Tibial artery (tissue), 4 donors: ENCODE data around the gene FHL3.
"Not testable (repeated sequence)": the region's sequence is repeated elsewhere in the genome, so short reads cannot be mapped to it uniquely, and the experiment has no call there.

ENCODE experiments used
- DNase-seq, 2 donors: peaks; one replicate each; pipeline ENCODE4 v3.0.0-alpha.2; 2019
- H3K27ac ChIP-seq, 2 donors: fragments of 200-600 bp; sonication (generic) in 1 of 2; 1 replicate in 1 of 2; 2 replicates in 1 of 2; pipeline ENCODE4 v1.5.1; 2018 to 2019; ENCODE audit warnings: mild to moderate bottlenecking in 1 of 2
- H3K27me3 ChIP-seq, 2 donors: fragments of 200-600 bp; sonication (generic) in 1 of 2; one replicate each; pipeline versions ENCODE4 v1.5.1 to v1.6.0; 2016 to 2019
- H3K36me3 ChIP-seq, 3 donors: fragments of 200-600 bp; sonication (generic) in 2 of 3; one replicate each; pipeline ENCODE4 v1.5.1; 2016 to 2019; ENCODE audit warnings: mild to moderate bottlenecking in 2 of 3
- H3K4me1 ChIP-seq, 4 donors: fragments of 200-600 bp; sonication (generic) in 2 of 4; 1 replicate in 3 of 4; 2 replicates in 1 of 4; pipeline ENCODE4 v1.5.1; 2016 to 2019
- H3K4me3 ChIP-seq, 2 donors: fragments of 200-600 bp; sonication (generic) in 1 of 2; 1 replicate in 1 of 2; 2 replicates in 1 of 2; pipeline ENCODE4 v1.5.1; 2018 to 2019; ENCODE audit warnings: mild to moderate bottlenecking in 2 of 2
- H3K9me3 ChIP-seq, 3 donors: fragments of 200-600 bp; sonication (generic) in 1 of 3; one replicate each; pipeline ENCODE4 v1.5.1; 2016 to 2019
- intact Hi-C: fragments of 100-400 bp; cut with DNase I; formaldehyde crosslinking; loops from one replicate; pipeline ENCODE4 v1.15.0; 2023; ENCODE audit warnings: low total_unique reads
- TF ChIP-seq, protein P1 (sequence below), 2 experiments: fragments of 200-600 bp in 1 of 2; fragments of 450-650 bp in 1 of 2; IDR thresholded peaks; one replicate each; pipeline ENCODE4 v1.5.1; 2017 to 2019; ENCODE audit warnings: antibody characterized with exemption in 2 of 2, mild to moderate bottlenecking in 1 of 2, moderate library complexity in 1 of 2

FHL3 gene

DNA sequence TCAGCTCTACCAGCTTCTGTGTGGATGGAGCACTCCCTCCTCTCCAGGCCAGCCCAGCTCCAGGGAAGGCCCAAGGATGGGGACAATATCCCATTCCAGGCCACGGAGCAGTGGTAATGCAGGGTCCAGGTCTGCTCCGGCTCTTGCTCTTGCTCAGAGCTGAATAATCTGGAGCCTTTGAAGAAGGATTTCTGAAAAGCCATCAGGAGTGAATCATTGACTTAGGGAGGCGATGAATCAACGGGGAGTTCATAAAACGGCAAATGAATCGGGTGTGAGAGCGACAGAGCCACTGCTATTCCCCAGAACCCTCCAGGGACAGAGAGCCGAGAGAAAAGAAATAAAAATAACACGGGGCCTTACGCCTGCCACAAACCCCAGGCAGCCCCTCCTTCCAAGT, 33.5 kb upstream of the FHL3 start:
- H3K27ac ChIP-seq, result no peak overlapping the region
- H3K27me3 ChIP-seq, result peaks cover 7 to 86% of the 10 kb centered on the region in 2 donors
- no peaks in the 10 kb centered on the region for H3K36me3 ChIP-seq
- no peak overlapping the region for H3K4me3 ChIP-seq
- TF ChIP-seq, protein P1, sequence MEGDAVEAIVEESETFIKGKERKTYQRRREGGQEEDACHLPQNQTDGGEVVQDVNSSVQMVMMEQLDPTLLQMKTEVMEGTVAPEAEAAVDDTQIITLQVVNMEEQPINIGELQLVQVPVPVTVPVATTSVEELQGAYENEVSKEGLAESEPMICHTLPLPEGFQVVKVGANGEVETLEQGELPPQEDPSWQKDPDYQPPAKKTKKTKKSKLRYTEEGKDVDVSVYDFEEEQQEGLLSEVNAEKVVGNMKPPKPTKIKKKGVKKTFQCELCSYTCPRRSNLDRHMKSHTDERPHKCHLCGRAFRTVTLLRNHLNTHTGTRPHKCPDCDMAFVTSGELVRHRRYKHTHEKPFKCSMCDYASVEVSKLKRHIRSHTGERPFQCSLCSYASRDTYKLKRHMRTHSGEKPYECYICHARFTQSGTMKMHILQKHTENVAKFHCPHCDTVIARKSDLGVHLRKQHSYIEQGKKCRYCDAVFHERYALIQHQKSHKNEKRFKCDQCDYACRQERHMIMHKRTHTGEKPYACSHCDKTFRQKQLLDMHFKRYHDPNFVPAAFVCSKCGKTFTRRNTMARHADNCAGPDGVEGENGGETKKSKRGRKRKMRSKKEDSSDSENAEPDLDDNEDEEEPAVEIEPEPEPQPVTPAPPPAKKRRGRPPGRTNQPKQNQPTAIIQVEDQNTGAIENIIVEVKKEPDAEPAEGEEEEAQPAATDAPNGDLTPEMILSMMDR (IDR thresholded peaks at IDR 0.05), result no peak
- no peaks in the 10 kb centered on the region for H3K9me3 ChIP-seq
- DNase-seq, result no peak
- no peaks in the 10 kb centered on the region for H3K4me1 ChIP-seq
- intact Hi-C loops, result loop anchor here (10.0 kb wide), 1 partner anchor 776 kb away; no protein-coding TSS in a partner anchor

DNA sequence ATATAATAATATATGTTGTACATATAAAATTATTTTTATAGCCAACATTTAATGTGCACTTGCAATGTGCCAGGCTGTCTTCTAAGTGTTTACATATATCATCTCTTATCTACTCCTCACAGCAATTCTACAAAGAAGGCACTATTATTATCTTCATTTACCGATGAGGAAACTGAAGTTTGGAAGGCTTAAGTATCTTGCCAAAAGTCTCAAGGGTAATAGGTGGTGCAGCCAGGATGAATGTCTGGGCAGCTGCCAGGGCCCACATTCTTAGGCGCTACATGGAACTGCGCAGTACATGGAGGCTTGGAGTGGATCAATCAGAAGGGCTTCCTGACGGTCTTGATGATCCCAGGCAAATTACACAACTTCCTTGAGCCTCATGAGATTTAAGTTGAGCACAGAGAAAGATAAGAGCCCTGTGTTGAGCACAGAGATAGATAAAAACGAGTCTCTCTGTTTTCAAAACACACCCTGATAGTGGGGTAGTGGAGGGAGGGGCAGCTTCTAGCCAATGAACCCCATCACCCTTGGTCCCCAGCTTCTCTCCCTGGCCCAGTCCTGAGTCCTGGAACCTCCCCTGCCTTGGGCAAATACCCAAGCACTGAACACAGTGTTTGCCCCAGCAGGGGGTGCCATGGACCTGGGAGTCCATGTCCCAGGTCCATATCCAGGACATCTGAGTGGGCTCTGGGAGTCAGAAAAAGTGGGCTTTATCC, 32.1 kb upstream of the FHL3 start:
- H3K27me3 ChIP-seq, result peaks cover 0 to 71% of the 10 kb centered on the region in 2 donors
- DNase-seq, result no peak
- intact Hi-C loops, result loop anchor here (10.0 kb wide), 1 partner anchor 777 kb away; no protein-coding TSS in a partner anchor
- no peaks in the 10 kb centered on the region for H3K9me3 ChIP-seq
- H3K4me1 ChIP-seq, result no peaks in the 10 kb centered on the region
- H3K36me3 ChIP-seq, result no peaks in the 10 kb centered on the region
- no peak overlapping the region for H3K27ac ChIP-seq
- no peak overlapping the region for H3K4me3 ChIP-seq
- TF ChIP-seq, protein P1 (IDR thresholded peaks at IDR 0.05), result no peak

DNA sequence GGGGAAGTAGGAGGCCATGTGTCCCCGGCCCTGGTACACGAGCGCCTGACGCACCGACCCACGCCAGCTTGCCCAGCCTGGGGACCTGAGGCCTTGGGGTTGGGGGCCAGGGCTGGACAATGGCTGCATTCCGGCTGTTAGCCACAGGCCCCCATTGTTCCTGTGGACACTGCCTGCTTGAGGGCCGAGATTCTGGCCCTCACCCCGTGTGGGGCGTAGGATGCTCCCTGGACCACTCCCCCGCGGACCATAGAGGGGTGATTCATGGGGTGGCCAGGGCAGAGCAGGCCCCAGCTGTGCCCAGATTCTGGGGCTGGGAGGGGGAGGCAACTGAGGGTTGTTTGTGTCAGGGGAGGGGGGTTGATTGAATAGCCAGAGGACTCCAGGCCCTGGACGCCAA, 29.6 kb upstream of the FHL3 start:
- TF ChIP-seq, protein P1 (IDR thresholded peaks at IDR 0.05), result no peak
- H3K27ac ChIP-seq, result no peak overlapping the region
- intact Hi-C loops, result loop anchor here (10.0 kb wide), 1 partner anchor 780 kb away; no protein-coding TSS in a partner anchor
- no peak overlapping the region for H3K4me3 ChIP-seq
- H3K4me1 ChIP-seq, result peaks cover 0 to 14% (median 7%) of the 10 kb centered on the region in 4 donors
- no peaks in the 10 kb centered on the region for H3K9me3 ChIP-seq
- no peaks in the 10 kb centered on the region for H3K36me3 ChIP-seq
- H3K27me3 ChIP-seq, result peaks cover 0 to 54% of the 10 kb centered on the region in 2 donors
- DNase-seq, result no peak

DNA sequence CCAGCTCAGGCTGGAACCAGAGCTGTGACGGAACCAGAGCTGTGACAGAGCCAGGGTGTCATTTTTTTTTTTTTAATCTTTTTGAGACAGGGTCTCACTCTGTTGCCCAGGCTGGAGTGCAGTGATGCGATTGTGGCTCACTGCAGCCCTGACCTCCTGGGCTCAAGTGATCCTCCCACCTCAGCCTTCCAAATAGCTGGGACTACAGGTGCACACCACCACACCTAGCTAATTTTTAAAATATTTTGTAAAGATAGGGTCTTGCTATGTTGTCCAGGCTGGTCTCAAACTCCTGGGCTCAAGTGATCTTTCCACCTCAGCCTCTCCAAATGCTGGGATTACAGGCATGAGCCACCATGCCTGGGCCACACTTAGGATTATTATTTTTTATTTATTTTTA, 27.7 kb upstream of the FHL3 start:
- H3K27me3 ChIP-seq, result peaks cover 0 to 40% of the 10 kb centered on the region in 2 donors
- not testable (repeated sequence) for H3K27ac ChIP-seq
- intact Hi-C loops, result loop anchor here (10.0 kb wide), 1 partner anchor 782 kb away; no protein-coding TSS in a partner anchor

DNA sequence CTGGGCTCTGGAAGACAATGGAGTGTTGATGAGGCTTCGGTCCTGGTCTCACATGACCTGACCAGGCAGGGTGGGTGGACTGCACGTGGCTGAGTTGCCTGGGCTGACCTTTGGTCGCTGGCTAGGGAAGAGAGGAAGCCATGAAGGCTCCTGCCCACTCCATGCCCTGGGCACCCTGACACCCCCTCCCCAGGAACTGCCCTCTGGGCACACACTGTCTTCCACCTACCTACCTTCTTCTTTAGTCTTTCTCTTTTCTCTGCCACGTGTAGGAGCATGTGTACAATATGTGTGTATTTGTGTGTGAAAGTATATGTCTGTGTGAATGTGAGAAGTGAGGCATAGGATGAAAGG, 26.2 kb upstream of the FHL3 start:
- no peak for DNase-seq
- intact Hi-C loops, result loop anchor here (10.0 kb wide), 1 partner anchor 783 kb away; no protein-coding TSS in a partner anchor
- Histone ChIP-seq H3K4me1 (peaks cover 0 to 27% (median 19%) of the 10 kb centered on the region in 4 donors), H3K9me3 (no peaks in the 10 kb centered on the region), H3K4me3 (no peak overlapping the region), H3K36me3 (peaks cover 0 to 7% (median 2%) of the 10 kb centered on the region in 3 donors), H3K27ac (no peak overlapping the region), H3K27me3 (peaks cover 0 to 28% of the 10 kb centered on the region in 2 donors)
- TF ChIP-seq, protein P1 (IDR thresholded peaks at IDR 0.05), result no peak

More for the DNA sequence above, 27.7 kb upstream of the FHL3 start:
- peaks cover 0 to 27% (median 19%) of the 10 kb centered on the region in 4 donors for H3K4me1 ChIP-seq
- H3K4me3 ChIP-seq, H3K9me3 ChIP-seq, DNase-seq, H3K36me3 ChIP-seq: not testable (repeated sequence)
